NB4 (cell line): ENCODE results near the gene AIDA.

Experiments
- CTCF ChIP-seq: IDR thresholded peaks from one replicate; pipeline ENCODE4 v1.5.1; 2012; ENCODE audit warnings: low read depth, low read length
- TF ChIP-seq, protein P1 (sequence below): IDR thresholded peaks from 2 replicates; pipeline ENCODE4 v1.6.1; 2011; ENCODE audit warnings: low read depth, low read length

DNA sequence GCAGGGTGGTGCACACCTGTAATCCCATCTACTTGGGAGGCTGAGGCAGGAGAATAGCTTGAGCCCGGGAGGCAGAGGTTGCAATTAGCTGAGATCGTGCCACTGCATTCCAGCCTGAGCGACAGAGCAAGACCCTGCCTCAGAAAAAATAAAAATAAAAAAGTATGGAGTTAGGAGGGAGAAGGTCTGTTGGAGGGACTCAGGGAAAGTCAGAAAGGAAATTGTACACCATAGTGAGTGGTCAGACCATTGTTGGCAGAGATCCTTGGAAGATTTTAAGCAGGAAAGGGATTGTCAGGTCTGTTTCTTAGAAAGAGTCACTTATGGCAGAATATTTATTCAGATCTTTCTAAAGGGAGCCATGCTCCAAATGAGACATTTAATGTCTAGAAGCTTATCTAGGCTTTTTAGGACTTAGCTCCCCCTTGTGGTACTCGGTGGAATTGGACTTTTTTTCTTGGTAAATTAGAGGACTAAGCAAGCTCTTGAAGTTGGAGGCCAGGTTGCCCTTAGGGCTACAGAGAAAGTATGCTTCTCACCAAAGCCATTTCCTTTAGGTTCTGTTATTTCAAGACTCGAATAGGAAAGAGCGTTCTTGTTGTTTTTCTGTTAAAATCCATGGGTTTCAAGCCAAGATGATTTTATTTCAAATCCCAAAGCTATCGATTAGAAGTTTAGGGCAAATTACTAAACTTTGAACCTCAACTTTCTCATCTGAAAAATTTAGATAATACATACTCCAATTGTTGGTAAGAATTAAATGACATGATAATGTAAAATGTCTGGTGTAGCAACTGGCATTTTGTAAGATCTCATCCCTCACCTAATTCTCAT is 77.9 kb downstream of the AIDA start:
- peak; percentile 77 for TF ChIP-seq CTCF
- TF ChIP-seq, protein P1, sequence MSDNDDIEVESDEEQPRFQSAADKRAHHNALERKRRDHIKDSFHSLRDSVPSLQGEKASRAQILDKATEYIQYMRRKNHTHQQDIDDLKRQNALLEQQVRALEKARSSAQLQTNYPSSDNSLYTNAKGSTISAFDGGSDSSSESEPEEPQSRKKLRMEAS = no peak
